CD4-positive, alpha-beta T cell treated with Interleukin-4 for 4 hours (primary cell): Measurements from ENCODE around the gene HCFC1R1.
A peak's percentile ranks its signal among the peaks of the same experiment; 100 is the strongest.

ENCODE experiments used
- DNase-seq: peaks from one replicate; pipeline ENCODE4 v3.0.0-alpha.2; 2020

The HCFC1R1 gene

GRCh38 chr16:2991566-2992261, 32.0 kb downstream of the HCFC1R1 start:
- DNase-seq = no peak

- no peak for DNase-seq
Measured at GRCh38 chr16:2990891-2991290, 32.9 kb downstream of the HCFC1R1 start.

GRCh38 chr16:2988590-2989099, 35.1 kb downstream of the HCFC1R1 start:
- no peak for DNase-seq

GRCh38 chr16:2987833-2988232, 35.9 kb downstream of the HCFC1R1 start:
- DNase-seq = no peak

- no peak for DNase-seq
Measured at GRCh38 chr16:2987286-2987685, 36.5 kb downstream of the HCFC1R1 start.

GRCh38 chr16:2986623-2987188, 37.0 kb downstream of the HCFC1R1 start:
- DNase-seq = no peak

GRCh38 chr16:2985893-2986355, 37.8 kb downstream of the HCFC1R1 start:
- DNase-seq = no peak

GRCh38 chr16:2985462-2985861, 38.3 kb downstream of the HCFC1R1 start:
- no peak for DNase-seq

GRCh38 chr16:2983706-2984136, 40.0 kb downstream of the HCFC1R1 start:
- DNase-seq = peak; percentile 62

- no peak for DNase-seq
Measured at GRCh38 chr16:2982402-2982801, 41.3 kb downstream of the HCFC1R1 start.

- DNase-seq = no peak
Measured at GRCh38 chr16:2981899-2982250, 41.9 kb downstream of the HCFC1R1 start.

GRCh38 chr16:2981177-2981898, 42.4 kb downstream of the HCFC1R1 start:
- no peak for DNase-seq

GRCh38 chr16:2980227-2981176, 43.2 kb downstream of the HCFC1R1 start, which contains the start of gene PKMYT1:
Gene PKMYT1, minus strand, starts transcription at chr16:2980446. Its CDS starts 789 bp downstream, at chr16:2979657.
- DNase-seq = peak; percentile 88

GRCh38 chr16:2979669-2980226, 44.0 kb downstream of the HCFC1R1 start:
- DNase-seq = no peak

- no peak for DNase-seq
Measured at GRCh38 chr16:2977440-2977839, 46.3 kb downstream of the HCFC1R1 start.

GRCh38 chr16:2976673-2977072, 47.1 kb downstream of the HCFC1R1 start:
- DNase-seq = no peak

- DNase-seq = no peak
Measured at GRCh38 chr16:2976201-2976600, 47.5 kb downstream of the HCFC1R1 start.

GRCh38 chr16:2975161-2975795, 48.5 kb downstream of the HCFC1R1 start:
- DNase-seq = no peak

- DNase-seq = no peak
Measured at GRCh38 chr16:2974319-2975056, 49.3 kb downstream of the HCFC1R1 start.

GRCh38 chr16:2973605-2974318, 50.0 kb downstream of the HCFC1R1 start:
- DNase-seq = no peak
